Hematopoietic multipotent progenitor cell treated with erythropoietin and hydrocortisone succinate and interleukin-3 and kit ligand, for 17 days (in vitro differentiated cells): ENCODE measurements around the gene SSNA1.
"Not testable (repeated sequence)": the region's sequence is repeated elsewhere in the genome, so short reads cannot be mapped to it uniquely, and the experiment has no call there.

Experiments used
- DNase-seq: peaks from one replicate; pipeline ENCODE4 v3.0.0-alpha.2; 2015; ENCODE audit warnings: low spot score

Gene SSNA1

GRCh38 chr9:137233143-137233980, 44.9 kb downstream of the SSNA1 start:
- no peak for DNase-seq

- DNase-seq = no peak
Measured at GRCh38 chr9:137234055-137234697, 45.7 kb downstream of the SSNA1 start.

DNA sequence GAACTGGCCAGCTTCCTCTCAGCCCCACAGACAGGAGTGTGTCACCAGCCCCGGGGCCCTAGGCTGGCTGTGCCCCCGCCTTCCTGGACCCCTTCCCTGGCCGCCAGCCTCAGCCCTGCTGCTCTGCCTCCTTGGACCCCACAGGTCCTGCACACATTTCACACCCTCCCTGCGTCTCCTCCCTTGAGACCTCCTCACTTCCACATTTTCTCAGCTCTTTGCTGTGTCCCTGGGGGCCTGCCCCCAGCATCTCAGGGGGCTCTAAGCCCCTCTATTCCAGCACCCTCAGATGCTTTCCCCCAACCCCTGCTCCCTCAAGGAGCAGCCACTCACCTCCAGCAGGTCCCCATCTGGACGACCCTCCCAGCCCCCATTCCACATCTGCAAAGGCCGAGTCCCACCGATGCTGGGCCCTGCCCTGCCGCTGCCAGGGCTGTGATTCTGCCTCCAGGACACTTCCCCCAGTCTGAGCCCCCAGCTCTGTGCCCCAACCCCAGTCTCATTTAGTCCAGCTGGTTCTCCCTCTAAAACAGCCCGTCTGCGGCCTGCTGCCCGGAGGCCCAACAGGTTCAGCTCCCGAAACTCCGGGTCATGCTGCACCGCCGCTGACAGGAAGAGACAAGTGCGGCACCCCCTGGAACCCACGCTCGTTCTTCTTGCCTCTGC, 46.4 kb downstream of the SSNA1 start:
- no peak for DNase-seq

DNA sequence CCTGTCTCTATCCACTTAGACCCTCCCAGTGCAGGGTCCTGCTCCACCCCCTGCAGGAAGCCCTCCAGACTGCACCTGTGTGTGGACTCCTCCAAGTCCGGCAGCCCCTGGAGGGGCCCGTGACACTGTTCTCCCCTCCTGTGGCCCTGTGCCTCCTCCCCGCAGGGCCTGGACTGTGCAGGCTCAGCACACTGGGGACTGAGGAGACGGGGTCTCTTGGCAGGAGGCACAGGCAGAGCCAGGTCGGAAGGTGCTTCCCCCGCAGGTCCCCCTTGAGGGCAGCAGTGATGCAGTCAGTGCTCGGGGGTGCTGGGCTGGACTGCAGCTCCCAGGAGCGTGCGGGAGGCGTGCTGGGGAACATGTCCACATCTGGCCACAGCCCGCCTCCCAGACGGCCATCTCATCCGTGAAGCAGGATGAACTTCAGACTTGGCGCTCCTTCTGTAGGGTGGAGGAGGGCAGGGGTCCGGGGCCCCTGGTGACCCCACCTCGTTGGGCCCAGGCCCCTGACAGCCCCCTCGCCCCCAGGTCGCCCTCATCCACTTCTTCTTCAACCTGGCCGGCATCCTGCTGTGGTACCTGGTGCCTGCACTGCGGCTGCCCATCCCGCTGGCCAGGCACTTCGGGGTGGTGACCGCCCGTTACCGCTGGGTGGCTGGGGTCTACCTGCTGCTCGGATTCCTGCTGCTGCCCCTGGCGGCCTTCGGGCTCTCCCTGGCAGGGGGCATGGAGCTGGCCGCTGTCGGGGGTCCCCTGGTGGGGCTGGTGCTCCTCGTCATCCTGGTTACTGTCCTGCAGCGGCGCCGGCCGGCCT, 47.2 kb downstream of the SSNA1 start:
- DNase-seq = no peak

DNA sequence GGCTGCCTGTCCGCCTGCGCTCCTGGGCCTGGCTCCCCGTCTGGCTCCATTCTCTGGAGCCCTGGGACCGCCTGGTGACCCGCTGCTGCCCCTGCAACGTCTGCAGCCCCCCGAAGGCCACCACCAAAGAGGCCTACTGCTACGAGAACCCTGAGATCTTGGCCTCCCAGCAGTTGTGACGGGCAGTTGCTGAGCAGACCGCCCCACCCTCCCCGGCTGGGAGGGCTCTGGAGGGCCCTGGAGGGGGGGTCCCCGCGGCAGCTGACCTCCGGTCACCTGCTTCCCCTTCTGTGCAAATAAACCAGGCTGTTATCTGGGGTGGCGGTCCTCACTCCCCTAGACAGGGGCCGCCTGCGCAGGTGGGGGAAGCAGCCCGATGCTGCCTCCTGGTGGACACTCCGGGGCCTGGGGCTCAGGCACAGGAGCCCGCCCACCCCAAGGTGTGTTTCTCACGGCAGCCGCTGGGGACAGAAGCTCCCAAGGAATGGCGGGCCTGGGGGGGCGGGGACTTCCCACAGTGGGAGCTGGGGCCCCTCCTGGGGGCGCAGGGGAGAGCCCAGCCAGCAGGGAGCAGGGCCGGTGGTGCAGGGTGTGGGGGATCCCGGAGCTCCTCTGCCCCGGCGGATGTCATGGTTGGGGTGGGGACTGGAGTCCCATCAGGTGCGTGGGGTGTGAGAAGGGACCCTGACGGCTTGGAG, 47.9 kb downstream of the SSNA1 start:
- DNase-seq = peak; percentile 90

DNA sequence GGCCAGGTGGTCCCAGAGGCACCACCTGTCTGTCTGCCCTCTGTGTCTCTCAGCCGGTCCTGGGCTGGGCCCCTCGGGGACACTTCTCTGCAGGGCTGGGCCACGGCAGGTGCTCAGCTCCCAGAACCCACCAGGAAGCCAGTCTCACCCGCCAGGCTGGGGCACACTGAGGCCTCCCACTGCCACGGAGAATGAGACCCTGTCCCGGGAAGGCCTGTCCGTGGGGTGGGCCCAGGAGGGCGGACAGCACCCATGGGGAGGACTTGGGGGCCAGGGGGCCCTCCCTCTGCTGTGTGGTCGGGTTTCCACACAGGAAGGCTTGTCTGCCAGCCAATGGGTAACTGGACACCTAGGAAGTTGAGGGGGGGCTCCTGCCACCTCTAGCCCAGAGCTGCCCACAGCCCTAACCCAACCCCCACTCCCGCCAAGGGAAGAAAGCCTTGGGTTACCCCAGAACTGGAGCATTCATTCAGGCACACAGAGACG, 48.5 kb downstream of the SSNA1 start:
- no peak for DNase-seq

DNA sequence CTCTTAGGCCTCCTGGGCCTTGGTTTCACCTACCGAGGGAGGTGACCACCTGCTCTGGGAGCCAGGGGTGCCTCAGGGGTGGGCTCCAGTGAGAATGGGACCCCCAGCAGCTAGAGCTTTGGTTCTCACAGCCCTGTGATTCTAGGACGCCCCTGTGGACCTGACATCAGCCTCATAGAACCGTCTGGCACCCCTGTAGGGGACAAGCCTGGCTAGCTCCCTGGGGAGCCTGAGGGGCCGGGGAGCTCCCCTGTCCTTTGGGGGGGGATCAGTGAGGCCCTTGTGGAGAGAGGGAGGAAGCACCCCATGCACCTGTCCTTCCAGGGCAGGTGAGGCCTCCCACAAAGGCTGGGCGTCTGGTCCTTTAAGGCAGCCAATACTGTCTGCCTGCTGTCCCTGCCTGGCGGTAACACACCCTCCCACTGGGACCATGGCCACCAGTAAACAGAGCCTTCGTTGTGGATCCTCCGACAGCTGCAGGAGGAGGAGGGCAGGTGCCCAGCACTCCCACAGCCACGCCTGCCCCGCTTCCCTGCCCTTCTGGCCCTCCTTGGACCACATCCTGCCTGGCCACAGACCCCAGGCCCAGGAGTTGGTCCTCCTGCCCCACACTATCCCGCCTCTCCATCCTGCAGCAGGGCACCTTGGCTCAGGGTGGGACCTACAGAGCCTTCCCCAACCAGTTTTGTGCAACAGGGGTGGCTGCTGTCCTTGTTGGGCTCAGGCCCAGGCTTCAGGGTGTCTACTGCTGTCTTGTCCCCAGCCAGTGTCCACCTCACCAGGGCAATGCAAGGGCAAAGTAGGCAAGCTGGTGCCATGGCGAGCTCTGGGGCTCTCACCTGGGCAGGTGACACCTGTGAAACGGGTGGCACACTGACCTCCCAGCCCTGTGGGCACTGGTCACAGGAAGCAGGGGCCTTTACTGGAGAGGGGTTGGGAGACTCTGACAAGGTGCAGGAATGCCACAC, 49.6 kb downstream of the SSNA1 start:
- DNase-seq = no peak

GRCh38 chr9:137239541-137240200, 51.2 kb downstream of the SSNA1 start:
- DNase-seq = not testable (repeated sequence)
